GM12875 (cell line): ENCODE measurements around the gene DNAJB14.

Source experiments
- H3K4me3 ChIP-seq: one replicate; pipeline ENCODE4 v1.5.1; 2011; ENCODE audit warnings: low read depth, low read length, control low read depth
- TF ChIP-seq, protein P1 (sequence below): IDR thresholded peaks from 2 replicates; pipeline ENCODE4 v1.5.1; 2011; ENCODE audit warnings: low read depth, mild to moderate bottlenecking, control low read depth, inconsistent platforms, low read length, moderate library complexity, borderline replicate concordance; ENCODE audit not compliant: insufficient read depth

Gene DNAJB14

DNA sequence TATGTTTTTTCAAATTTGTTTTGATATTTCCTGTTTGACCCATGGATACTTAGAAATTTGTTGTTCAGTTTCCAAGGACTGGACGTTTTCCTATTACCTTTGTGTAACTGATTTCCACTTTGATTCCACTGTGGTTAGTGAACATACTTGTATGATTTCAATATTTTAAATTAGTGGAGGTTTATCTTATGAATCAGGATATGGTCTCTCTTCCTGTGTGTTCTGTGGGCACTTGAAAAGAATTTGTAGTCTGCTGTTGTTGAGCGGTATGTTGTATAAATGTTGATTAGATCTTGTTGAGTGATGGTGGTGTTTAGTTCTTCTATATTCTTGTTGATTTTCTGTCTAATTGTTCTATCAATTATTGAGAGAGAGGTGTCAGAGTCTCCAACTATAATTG is 31.0 kb downstream of the DNAJB14 start:
- TF ChIP-seq, protein P1, sequence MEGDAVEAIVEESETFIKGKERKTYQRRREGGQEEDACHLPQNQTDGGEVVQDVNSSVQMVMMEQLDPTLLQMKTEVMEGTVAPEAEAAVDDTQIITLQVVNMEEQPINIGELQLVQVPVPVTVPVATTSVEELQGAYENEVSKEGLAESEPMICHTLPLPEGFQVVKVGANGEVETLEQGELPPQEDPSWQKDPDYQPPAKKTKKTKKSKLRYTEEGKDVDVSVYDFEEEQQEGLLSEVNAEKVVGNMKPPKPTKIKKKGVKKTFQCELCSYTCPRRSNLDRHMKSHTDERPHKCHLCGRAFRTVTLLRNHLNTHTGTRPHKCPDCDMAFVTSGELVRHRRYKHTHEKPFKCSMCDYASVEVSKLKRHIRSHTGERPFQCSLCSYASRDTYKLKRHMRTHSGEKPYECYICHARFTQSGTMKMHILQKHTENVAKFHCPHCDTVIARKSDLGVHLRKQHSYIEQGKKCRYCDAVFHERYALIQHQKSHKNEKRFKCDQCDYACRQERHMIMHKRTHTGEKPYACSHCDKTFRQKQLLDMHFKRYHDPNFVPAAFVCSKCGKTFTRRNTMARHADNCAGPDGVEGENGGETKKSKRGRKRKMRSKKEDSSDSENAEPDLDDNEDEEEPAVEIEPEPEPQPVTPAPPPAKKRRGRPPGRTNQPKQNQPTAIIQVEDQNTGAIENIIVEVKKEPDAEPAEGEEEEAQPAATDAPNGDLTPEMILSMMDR = no peak
- no peak overlapping the region for H3K4me3 ChIP-seq

DNA sequence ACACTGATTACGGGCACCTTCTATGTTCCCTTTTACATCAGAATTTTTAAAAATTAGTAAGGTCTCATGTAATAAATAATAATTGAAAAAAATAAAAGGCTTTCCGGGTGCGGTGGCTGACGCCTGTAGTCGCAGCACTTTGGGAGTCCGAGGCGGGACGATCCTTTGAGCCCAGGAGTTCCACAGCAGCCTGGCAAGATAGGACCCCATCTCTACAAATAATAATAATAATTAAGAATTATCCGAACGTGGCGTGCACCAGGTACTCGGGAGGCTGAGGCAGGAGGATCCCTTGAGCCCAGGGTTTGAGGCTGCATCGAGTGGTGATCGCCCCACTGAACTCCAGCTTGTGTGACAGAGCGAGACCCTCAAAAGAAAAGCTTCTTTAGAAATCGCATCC is 51.4 kb downstream of the DNAJB14 start:
- TF ChIP-seq, protein P1 = no peak

DNA sequence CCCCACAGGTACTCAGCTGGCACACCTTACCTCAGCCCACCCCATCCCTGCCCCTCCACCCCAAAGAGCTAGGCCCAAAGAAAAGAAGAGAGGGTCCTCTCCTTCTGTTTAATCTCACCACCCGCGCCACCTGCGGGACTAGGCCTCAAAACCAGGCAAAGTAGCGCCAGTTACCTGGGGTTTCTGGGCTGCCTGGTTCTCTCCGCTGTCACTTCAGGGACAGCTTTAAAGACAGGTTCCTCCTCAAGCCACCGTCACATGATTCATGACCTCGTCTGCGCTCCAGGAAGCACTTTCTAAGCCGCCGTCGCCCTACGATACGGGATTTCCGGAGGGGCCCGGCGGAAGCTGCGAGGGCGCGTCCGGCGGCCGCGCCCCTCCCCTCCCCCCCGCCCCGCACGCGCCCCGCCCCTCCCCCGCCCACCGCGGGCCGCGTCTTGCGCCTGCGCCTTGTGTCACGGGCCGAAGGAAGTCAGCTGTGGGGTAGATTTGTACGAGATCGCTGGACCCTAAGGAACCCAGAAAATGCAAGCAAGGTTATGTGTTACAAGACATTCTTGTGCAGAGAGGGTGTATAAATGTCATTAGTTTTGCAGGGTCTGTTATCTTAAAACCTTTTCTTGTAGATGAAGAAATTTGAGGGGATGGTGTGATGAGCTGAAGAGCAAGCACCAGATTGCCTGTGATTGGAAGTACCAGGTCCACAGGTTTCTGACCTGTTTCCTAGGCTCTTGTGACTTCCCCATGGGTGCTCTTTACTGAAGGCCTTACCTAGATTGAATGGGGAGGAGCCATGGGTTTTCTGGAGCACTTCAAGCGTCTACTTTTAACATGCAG is 52.0 kb downstream of the DNAJB14 start, which contains the start of gene LAMTOR3:
LAMTOR3 (minus strand) TSS at position 267 of the 837 bp plus-strand sequence. CDS start 464 bp downstream, outside the sequence.
- peak within 1 kb of the TSS; percentile 63 for H3K4me3 ChIP-seq
- TF ChIP-seq, protein P1 = no peak

More for the DNA sequence above, 51.4 kb downstream of the DNAJB14 start:
- H3K4me3 ChIP-seq = no peak overlapping the region

DNA sequence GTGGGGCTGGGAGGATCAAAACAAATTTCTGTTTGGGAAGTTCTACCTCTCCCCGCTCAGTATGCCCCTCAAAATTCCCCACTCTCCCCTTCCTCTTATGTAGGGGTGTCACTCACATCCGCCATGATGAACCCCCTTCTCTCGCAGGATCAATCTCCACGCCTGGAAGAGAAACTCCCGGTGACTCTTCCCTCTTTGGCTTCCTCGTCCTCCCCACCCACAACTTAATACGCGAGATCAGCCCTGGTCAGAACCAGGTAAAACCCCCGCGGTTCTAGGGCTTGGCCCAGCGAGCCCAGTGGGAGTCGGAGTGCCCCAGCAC is 52.6 kb downstream of the DNAJB14 start:
- H3K4me3 ChIP-seq = peak overlapping the region; percentile 63
- TF ChIP-seq, protein P1 = no peak

DNA sequence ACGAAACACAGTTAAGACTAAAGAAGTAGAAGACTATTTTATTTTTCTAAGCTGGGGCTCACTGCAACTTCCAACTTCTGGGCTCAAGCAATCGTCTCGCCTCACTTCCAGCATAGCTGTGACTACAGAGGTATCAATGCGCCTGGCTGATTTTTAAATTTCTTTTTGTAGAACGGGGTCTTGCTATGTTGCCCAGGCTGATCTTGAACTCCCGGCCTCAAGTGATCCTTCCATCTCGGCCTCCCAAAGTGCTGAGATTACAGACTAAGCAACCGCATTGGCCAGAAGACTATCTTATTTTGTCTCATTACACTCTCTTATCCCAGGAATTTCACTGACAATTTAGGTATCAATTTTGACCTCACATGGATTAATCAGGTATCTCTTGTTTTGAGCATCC is 53.4 kb downstream of the DNAJB14 start:
- no peak overlapping the region for H3K4me3 ChIP-seq
- TF ChIP-seq, protein P1 = no peak

DNA sequence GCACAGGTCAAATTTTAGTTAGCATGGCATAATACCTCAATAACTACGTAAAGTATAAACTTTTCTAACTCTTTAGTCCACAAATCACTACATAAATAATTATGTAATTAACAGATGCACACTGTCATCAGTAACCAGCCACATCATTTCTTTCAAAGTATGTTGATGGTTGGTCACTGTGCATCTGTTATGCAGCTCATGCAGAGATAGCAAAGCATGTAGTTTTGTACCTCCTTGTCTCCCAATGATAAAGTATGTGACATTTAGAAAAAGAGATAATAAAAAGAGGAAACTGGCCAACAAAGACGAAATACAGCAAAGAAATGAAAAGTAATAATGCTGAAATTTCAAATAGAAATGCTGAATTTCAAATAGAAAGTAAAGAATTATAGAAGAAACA is 55.1 kb downstream of the DNAJB14 start:
- TF ChIP-seq, protein P1 = no peak
- H3K4me3 ChIP-seq = no peak overlapping the region

DNA sequence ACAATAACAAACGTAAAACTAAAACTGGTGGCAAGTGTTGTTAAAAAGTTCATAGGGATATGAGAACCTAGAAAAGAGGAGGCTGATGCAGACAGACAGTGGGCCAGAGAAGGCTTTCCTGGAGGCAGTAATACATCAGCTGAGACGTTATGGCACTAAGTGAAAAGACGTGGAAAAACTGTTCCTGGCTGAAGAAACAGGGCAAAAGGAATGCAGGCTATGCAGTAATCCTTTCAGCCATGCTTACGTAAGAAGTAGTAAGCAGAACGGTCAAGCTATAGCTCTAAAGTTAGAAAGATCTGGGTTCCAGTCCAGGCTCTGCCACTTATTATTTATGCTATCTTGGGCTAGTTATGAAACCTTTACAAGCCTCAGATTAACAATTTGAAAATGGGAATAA is 58.6 kb downstream of the DNAJB14 start:
- H3K4me3 ChIP-seq = no peak overlapping the region
- TF ChIP-seq, protein P1 = no peak
